Left lung (tissue), 10 donors: ENCODE measurements around the gene NEUROG2. TPM values are rescaled to one million over a fixed set of nuclear protein-coding genes. Genes with fewer than 3 reads are reported as not detected.
"Not testable (repeated sequence)": the region's sequence is repeated elsewhere in the genome, so short reads cannot be mapped to it uniquely, and the experiment has no call there.

Experiments
- ATAC-seq: fragments of 200-7000 bp; cut with Tn5 transposase; one replicate; pipeline ENCODE4 v1.9.1; 2020; ENCODE audit warnings: moderate library complexity
- DNase-seq, 4 donors: peaks; one replicate each; pipeline ENCODE4 v3.0.0-alpha.2; 2013 to 2020
- H3K27ac ChIP-seq, 2 donors: fragments of 200-600 bp; sonication (generic) in 1 of 2; one replicate each; pipeline versions ENCODE4 v1.5.0 to v1.8.0; 2020 to 2021
- H3K27me3 ChIP-seq, 2 donors: fragments of 200-600 bp; sonication (generic) in 1 of 2; one replicate each; pipeline versions ENCODE4 v1.5.0 to v1.8.0; 2020 to 2021
- H3K36me3 ChIP-seq, 2 donors: fragments of 200-600 bp; sonication (generic) in 1 of 2; one replicate each; pipeline versions ENCODE4 v1.5.0 to v1.8.0; 2020 to 2021
- H3K4me1 ChIP-seq, 2 donors: fragments of 200-600 bp; one replicate each; pipeline ENCODE4 v1.8.0; 2021
- H3K4me3 ChIP-seq, 2 donors: fragments of 200-600 bp; sonication (generic) in 1 of 2; one replicate each; pipeline versions ENCODE4 v1.5.0 to v1.8.0; 2020 to 2021; ENCODE audit warnings: mild to moderate bottlenecking in 1 of 2
- H3K9me3 ChIP-seq, 2 donors: fragments of 200-600 bp; sonication (generic) in 1 of 2; one replicate each; pipeline versions ENCODE4 v1.5.0 to v1.8.0; 2020 to 2021
- CTCF ChIP-seq, 2 donors: fragments of 200-600 bp; sonication (generic) in 1 of 2; IDR thresholded peaks; one replicate each; pipeline versions ENCODE4 v1.5.0 to v1.8.0; 2021; ENCODE audit warnings: antibody characterized with exemption in 2 of 2
- intact Hi-C, 2 donors: fragments of 100-400 bp; cut with DNase I; formaldehyde crosslinking; loops; one replicate each; pipeline versions ENCODE4 v1.11.2 to v1.14.2; 2022
- polyA plus RNA-seq, 6 donors: library from polyadenylated mRNA; unstranded; fragments of 120-200 nt; gene quantifications; one replicate each; pipeline ENCODE4 v1.2.1, GENCODE V29; 2013; ENCODE audit not compliant: insufficient read length in 6 of 6
- total RNA-seq, 2 donors: library from RNA; stranded (reverse); fragmentation: NEBNext Ultra II Directional; extraction: Animal tissue kit (Norgen Biotek cat#: 25700); gene quantifications; one replicate each; pipeline ENCODE4 v1.2.1, GENCODE V29; 2021
- donor health status: DM: no; HTN: yes; CAD: no.
- donor health status: DM: no; HTN: no; CAD: no.

Gene NEUROG2
- total and polyA plus RNA-seq, 8 donors, result not detected

- intact Hi-C loops, result loop anchor here in 1 of 2 donors (10.0 kb wide), 1 partner anchor 201 kb away; no protein-coding TSS in a partner anchor
- Histone ChIP-seq H3K27ac (no peak overlapping the region), H3K36me3 (no peaks in the 10 kb centered on the region), H3K9me3 (no peaks in the 10 kb centered on the region), H3K4me1 (peaks cover 11 to 17% of the 10 kb centered on the region in 2 donors), H3K4me3 (no peak overlapping the region), H3K27me3 (peaks cover 39 to 73% of the 10 kb centered on the region in 2 donors)
- ATAC-seq (no peak), DNase-seq (no peak)
- no peak for TF ChIP-seq CTCF (IDR thresholded peaks at IDR 0.05)
These were observed 10.1 kb upstream of the NEUROG2 start for GRCh38 chr4:112526061-112526460.

GRCh38 chr4:112523764-112524505 lies 8.0 kb upstream of the NEUROG2 start:
- DNase-seq (peak in 3 of 4 donors; percentile 70 to 93 (median 70)), ATAC-seq (peak; percentile 95)
- intact Hi-C loops, result loop anchor here in 1 of 2 donors (10.0 kb wide), 1 partner anchor 199 kb away; no protein-coding TSS in a partner anchor
- Histone ChIP-seq H3K36me3 (no peaks in the 10 kb centered on the region), H3K4me1 (peaks cover 11 to 19% of the 10 kb centered on the region in 2 donors), H3K4me3 (peak overlapping the region; percentile 16 to 32), H3K9me3 (no peaks in the 10 kb centered on the region), H3K27me3 (peaks cover 61 to 86% of the 10 kb centered on the region in 2 donors), H3K27ac (no peak overlapping the region)
- peak; percentile 67 to 75 for TF ChIP-seq CTCF (IDR thresholded peaks at IDR 0.05)

- Histone ChIP-seq H3K36me3 (no peaks in the 10 kb centered on the region), H3K9me3 (no peaks in the 10 kb centered on the region), H3K4me3 (peak overlapping the region; percentile 16 to 32), H3K4me1 (peaks cover 11 to 19% of the 10 kb centered on the region in 2 donors), H3K27ac (no peak overlapping the region), H3K27me3 (peaks cover 68 to 94% of the 10 kb centered on the region in 2 donors)
- peak; percentile 54 for ATAC-seq
- TF ChIP-seq CTCF (IDR thresholded peaks at IDR 0.05), result no peak
- DNase-seq, result peak in 2 of 4 donors; percentile 42 to 84
- intact Hi-C loops, result loop anchor here in 1 of 2 donors (10.0 kb wide), 1 partner anchor 198 kb away; no protein-coding TSS in a partner anchor
These were observed 7.2 kb upstream of the NEUROG2 start for GRCh38 chr4:112523008-112523721.

GRCh38 chr4:112522431-112522830 lies 6.5 kb upstream of the NEUROG2 start:
- intact Hi-C loops, result loop anchor here in 1 of 2 donors (10.0 kb wide), 1 partner anchor 198 kb away; no protein-coding TSS in a partner anchor
- Histone ChIP-seq H3K27me3 (peaks cover 76 to 96% of the 10 kb centered on the region in 2 donors), H3K4me1 (peaks cover 11 to 19% of the 10 kb centered on the region in 2 donors)
- not testable (repeated sequence) for H3K27ac ChIP-seq, ATAC-seq, H3K36me3 ChIP-seq, H3K9me3 ChIP-seq, H3K4me3 ChIP-seq, DNase-seq

- H3K9me3 ChIP-seq, result no peaks in the 10 kb centered on the region
- TF ChIP-seq CTCF (IDR thresholded peaks at IDR 0.05), result no peak
- H3K4me1 ChIP-seq, result peaks cover 17 to 29% of the 10 kb centered on the region in 2 donors
- ATAC-seq (no peak), DNase-seq (peak in 1 of 4 donors; percentile 77)
- H3K27ac ChIP-seq, result no peak overlapping the region
- no peak overlapping the region for H3K4me3 ChIP-seq
- peaks cover 86 to 98% of the 10 kb centered on the region in 2 donors for H3K27me3 ChIP-seq
- no peaks in the 10 kb centered on the region for H3K36me3 ChIP-seq
- intact Hi-C loops, result loop anchor here in 1 of 2 donors (10.0 kb wide), 1 partner anchor 197 kb away; no protein-coding TSS in a partner anchor
These were observed 5.4 kb upstream of the NEUROG2 start for GRCh38 chr4:112521123-112522023.
